Pulmonary artery endothelial cell (primary cell): ENCODE measurements around the gene POM121L12. TPM values are rescaled to one million over a fixed set of nuclear protein-coding genes. Genes with fewer than 3 reads are reported as not detected.

Experiments
- DNase-seq: peaks from one replicate; pipeline ENCODE4 v3.0.0-alpha.2; 2011; ENCODE audit warnings: low read depth, low spot score
- total RNA-seq: library from RNA; depleted of rRNA; stranded (reverse); fragments of >200 nt; gene quantifications from 2 replicates; pipeline ENCODE4 v1.2.3, GENCODE V29; 2014

The POM121L12 gene
- not detected in 2 replicates for total RNA-seq

DNA sequence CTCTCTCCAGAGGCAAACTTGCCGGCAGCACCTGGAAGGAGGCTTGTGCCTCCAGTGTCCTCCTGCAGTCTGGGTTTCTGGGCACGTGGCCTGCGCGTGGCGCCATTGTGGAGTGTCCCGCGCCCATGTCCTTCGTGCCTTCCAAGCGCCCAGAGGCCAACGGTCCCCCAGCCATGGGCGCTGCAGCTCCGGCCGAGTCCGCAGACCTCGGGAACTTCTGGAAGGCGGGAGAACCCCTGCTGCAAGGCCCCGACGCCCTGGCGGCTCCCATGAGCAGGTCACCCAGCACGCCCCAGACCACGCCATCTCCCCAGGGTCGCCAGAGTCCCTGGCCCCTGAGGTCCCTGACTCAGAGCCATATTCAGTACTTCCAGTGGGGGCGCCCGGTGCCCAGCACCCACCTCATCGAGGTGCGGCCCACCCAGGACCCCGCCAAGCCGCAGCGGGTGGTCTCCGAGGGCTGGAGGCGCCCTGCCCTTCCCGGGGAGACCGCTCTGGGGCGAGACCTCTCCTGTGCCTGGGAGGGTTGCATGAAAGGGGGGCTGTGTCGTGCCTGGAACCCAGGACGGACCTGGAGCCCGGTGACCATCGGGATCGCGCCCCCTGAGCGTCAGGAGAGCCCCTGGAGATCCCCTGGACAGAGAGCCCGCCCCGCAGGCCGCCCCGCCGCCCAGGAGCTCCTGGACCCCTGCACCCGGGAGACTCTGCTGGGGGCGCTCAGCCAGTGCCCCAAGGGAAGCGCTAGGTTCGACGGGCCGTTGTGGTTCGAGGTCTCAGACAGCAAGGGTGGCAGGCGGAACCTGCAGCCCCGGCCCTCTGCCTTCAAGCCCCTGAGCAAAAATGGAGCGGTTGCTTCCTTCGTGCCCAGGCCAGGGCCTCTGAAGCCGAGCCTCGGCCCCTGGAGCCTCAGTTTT, at the start of gene POM121L12:
POM121L12 (plus strand) TSS at position 135 of the 914 bp plus-strand sequence; CDS start at position 174, 39 bp downstream.
- no peak for DNase-seq

- DNase-seq = no peak
These were observed 43.4 kb upstream of the POM121L12 start for GRCh38 chr7:52992001-52992400.

- no peak for DNase-seq
These were observed 42.8 kb upstream of the POM121L12 start for GRCh38 chr7:52992479-52993162.

DNA sequence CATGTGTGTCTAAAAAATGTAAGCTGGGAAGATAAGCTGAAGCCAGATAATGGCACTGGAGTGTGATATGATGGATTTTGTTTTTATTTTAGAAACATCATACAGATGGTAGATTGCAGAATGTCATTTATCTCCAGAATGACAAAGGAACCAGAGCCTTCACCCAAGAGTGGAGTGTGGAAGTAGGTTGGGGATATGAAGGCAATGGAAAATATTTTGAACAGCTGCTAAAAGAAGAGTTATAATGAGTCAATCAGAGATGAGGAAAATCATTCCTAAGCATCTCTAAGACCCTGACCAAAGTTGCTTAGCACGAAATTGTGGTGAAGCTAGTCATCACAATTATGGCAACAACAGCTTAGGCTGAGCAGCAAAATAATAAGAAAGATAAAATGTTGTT, 39.8 kb upstream of the POM121L12 start:
- no peak for DNase-seq

- no peak for DNase-seq
These were observed 34.2 kb upstream of the POM121L12 start for GRCh38 chr7:53001221-53001620.

GRCh38 chr7:53002389-53002788, 33.0 kb upstream of the POM121L12 start:
- DNase-seq = no peak

DNA sequence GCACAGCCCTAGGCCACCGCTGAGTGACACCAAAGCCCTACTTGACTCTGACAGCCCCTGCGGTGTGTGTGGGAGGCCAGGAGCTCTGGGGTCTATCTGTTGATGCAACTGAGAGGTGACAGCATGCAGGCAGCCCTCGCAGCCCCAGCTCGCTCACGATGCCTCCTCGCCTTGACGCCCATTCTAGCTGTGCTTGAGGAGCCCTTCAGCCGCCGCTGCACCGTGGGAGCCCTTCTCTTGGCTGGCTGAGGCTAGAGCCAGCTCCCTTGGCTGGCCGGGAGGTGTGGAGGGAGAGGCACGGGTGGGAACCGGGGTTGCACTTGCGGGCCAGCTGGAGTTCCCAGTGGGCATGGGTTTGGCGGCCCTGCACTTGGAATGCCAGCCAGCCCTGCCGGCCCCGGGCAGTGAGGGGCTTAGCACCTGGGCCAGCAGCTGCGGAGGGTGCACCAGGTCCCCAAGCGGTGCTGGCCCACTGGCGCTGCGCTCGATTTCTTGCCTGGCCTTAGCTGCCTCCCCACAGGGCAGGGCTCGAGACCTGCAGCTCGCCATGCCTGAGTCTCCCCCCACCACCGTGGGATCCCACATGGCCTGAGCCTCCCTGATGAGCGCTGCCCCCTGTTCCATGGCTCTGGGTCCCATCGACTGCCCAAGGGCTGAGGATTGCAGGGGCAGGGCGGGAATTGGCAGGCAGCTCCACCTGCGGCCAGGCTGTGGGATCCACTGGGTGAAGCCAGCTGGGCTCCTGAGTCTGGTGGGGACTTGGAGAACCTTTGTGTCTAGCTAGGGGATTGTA, 31.6 kb upstream of the POM121L12 start:
- no peak for DNase-seq

DNA sequence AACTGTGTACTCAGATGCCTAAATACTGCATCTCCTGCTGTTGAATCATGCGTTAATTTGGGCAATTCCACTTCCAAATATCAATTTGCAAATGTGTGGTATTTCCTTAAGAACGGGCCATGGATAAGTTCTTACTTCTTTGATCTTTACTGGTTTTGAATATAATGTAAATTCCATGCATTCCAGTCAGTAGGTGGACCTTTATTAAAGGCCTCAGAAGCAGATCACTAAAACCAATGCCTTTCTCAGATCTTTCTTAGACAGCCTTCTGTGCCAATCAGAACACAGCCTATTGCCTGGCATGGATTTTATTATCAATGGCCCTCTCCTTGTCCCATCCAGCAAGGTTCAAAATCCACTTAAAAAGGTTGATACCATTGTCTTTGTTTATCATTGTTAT, 21.5 kb upstream of the POM121L12 start:
- no peak for DNase-seq

DNA sequence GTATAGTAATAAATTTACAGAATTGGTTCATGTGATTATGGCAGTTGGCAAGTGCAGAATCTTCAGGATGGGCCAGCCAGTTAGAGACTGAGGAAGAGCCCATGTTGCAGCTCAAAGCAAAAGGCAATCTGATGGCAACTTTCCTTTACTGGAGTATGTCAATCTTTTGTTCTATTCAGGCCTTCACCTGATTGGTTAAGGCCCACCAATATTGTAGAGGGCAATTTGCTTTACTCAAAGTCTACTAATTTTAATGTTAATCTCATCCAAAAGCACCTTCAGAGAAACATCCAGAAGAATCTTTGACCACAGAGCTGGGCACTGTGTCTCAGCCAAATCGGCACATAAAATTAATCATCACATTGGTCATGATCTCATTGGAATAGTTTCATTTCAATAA, 20.0 kb upstream of the POM121L12 start:
- DNase-seq = no peak

DNA sequence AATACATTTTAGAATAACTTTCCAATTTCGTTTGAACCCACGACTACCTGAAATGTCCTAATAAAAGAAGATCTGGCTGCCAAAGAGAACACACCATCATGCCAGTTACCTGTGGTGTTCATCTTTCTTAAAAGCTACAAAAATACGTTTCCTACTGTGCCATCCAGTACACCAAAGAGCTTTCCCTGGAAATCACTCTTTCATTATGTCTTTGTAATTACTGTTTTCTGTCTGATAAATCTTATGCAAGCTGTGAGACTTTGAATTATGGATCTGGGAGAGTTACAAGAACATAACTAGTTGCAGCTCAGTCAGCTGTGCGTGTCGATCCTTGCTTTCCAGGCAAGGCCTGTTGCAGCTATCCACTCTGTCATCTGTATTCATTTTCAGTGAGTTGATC, 12.5 kb upstream of the POM121L12 start:
- no peak for DNase-seq

DNA sequence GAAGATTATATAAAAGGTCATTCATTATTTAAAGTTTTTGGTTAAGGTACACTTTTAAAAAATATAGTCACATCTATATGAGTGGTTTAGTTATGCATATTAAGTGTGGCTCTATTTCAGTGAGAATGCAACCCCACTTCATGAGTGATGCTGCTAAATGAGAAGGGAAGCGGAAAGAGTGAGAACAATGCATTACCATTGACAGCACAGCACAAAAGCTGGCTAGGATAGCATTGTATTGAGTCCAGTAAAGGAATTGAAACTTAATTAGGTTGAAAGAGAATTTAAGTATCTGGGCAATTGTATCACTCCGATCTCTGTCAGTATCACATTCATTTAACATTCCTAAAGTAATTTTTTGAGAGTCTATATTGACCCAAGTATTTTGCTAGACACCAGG, 13.2 kb downstream of the POM121L12 start:
- DNase-seq = no peak

DNA sequence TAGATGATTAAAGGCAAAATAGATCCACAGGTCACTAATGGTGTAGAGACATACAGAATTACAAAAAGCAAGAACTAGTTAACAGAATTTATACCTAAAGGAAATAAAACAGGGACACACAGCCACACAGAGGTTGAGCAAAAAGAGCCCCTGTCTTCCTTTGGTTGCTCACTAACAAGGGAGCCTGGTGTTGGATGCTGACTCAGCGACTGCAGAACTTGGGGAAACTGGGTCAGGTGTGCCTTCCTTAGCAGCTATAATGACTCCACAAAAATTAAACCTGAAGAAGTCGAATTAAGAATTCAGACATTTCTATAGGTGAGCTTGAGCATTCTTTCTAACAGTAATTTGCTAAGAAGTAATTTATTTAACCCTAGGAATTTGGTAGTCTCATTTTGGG, 15.0 kb downstream of the POM121L12 start:
- no peak for DNase-seq

GRCh38 chr7:53059591-53059990, 24.2 kb downstream of the POM121L12 start:
- DNase-seq = no peak

- no peak for DNase-seq
These were observed 24.6 kb downstream of the POM121L12 start for GRCh38 chr7:53060066-53060465.

GRCh38 chr7:53062796-53063195, 27.4 kb downstream of the POM121L12 start:
- DNase-seq = no peak

GRCh38 chr7:53068673-53069072, 33.2 kb downstream of the POM121L12 start:
- no peak for DNase-seq

GRCh38 chr7:53070883-53071282, 35.5 kb downstream of the POM121L12 start:
- DNase-seq = no peak
